OCI-LY3 (cell line): ENCODE data around the gene TPSD1.

Experiments used
- H2AFZ ChIP-seq: fragments of 200-600, 300-600 bp; shearing (Covaris generic); 2 replicates; pipeline ENCODE4 v1.6.0; 2014; ENCODE audit warnings: antibody characterized with exemption, low read depth, low read length
- H3K27ac ChIP-seq: fragments of 200-600, 300-600 bp; sonication (generic); 2 replicates; pipeline ENCODE4 v1.5.1; 2014; ENCODE audit warnings: mild to moderate bottlenecking, low read length, moderate library complexity, mixed read lengths
- H3K27me3 ChIP-seq: fragments of 200-600, 300-600 bp; sonication (generic); 2 replicates; pipeline ENCODE4 v1.6.1; 2014; ENCODE audit warnings: low read depth, low read length, mixed read lengths
- H3K36me3 ChIP-seq: fragments of 200-600, 300-600 bp; sonication (generic); replicated peaks from 2 replicates; pipeline ENCODE3; 2014; ENCODE audit warnings: low read depth, low read length, mixed read lengths
- H3K4me1 ChIP-seq: fragments of 300-600, 200-600 bp; sonication (generic); 2 replicates; pipeline ENCODE4 v1.6.1; 2014; ENCODE audit warnings: low read length, mixed read lengths
- H3K4me2 ChIP-seq: fragments of 200-600, 300-600 bp; sonication (generic); 2 replicates; pipeline ENCODE4 v1.6.1; 2014; ENCODE audit warnings: low read length, mixed read lengths
- H3K4me3 ChIP-seq: fragments of 300-600, 200-600 bp; sonication (generic); 2 replicates; pipeline ENCODE4 v1.5.1; 2014; ENCODE audit warnings: antibody characterized with exemption, mild to moderate bottlenecking, low read length, moderate library complexity
- H3K79me2 ChIP-seq: fragments of 300-600, 200-600 bp; shearing (Covaris generic); 2 replicates; pipeline ENCODE4 v1.6.1; 2014; ENCODE audit warnings: mild to moderate bottlenecking, low read length, mixed read lengths
- H3K9ac ChIP-seq: fragments of 300-600, 200-600 bp; shearing (Covaris generic); 2 replicates; pipeline ENCODE4 v1.6.0; 2014; ENCODE audit warnings: mild to moderate bottlenecking, low read length, moderate library complexity
- H3K9me3 ChIP-seq: fragments of 200-600, 300-600 bp; shearing (Covaris generic); 2 replicates; pipeline ENCODE4 v1.6.1; 2014; ENCODE audit warnings: low read length, mixed read lengths; ENCODE audit not compliant: insufficient read depth
- H4K20me1 ChIP-seq: fragments of 200-600, 300-600 bp; sonication (generic); 2 replicates; pipeline ENCODE4 v1.6.1; 2016; ENCODE audit warnings: low read length, mixed read lengths; ENCODE audit not compliant: insufficient read depth
- EZH2phosphoT487 ChIP-seq: fragments of 200-600 bp; shearing (Covaris generic); IDR thresholded peaks from 2 replicates; pipeline ENCODE4 v1.6.1; 2018; ENCODE audit warnings: antibody characterized with exemption, mixed run types, low read depth
- TF ChIP-seq, protein P1 (sequence below): fragments of 200-600, 300-600 bp; sonication (generic); IDR thresholded peaks from 2 replicates; pipeline ENCODE4 v1.5.1; 2014; ENCODE audit warnings: antibody characterized with exemption, low read length, low read depth

Gene TPSD1

GRCh38 chr16:1220098-1220728 lies 35.7 kb upstream of the TPSD1 start:
- Histone ChIP-seq H3K4me2 (no peak overlapping the region), H3K9me3 (no peaks in the 10 kb centered on the region), H3K4me1 (no peaks in the 10 kb centered on the region), H3K27ac (no peak overlapping the region), H3K4me3 (no peak overlapping the region), H3K36me3 (no peaks in the 10 kb centered on the region), H4K20me1 (no peaks in the 10 kb centered on the region), H3K79me2 (no peaks in the 10 kb centered on the region), H2AFZ (no peak overlapping the region), H3K9ac (no peak overlapping the region), H3K27me3 (no peaks in the 10 kb centered on the region)
- TF ChIP-seq, protein P1, sequence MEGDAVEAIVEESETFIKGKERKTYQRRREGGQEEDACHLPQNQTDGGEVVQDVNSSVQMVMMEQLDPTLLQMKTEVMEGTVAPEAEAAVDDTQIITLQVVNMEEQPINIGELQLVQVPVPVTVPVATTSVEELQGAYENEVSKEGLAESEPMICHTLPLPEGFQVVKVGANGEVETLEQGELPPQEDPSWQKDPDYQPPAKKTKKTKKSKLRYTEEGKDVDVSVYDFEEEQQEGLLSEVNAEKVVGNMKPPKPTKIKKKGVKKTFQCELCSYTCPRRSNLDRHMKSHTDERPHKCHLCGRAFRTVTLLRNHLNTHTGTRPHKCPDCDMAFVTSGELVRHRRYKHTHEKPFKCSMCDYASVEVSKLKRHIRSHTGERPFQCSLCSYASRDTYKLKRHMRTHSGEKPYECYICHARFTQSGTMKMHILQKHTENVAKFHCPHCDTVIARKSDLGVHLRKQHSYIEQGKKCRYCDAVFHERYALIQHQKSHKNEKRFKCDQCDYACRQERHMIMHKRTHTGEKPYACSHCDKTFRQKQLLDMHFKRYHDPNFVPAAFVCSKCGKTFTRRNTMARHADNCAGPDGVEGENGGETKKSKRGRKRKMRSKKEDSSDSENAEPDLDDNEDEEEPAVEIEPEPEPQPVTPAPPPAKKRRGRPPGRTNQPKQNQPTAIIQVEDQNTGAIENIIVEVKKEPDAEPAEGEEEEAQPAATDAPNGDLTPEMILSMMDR, result no peak
- no peak for TF ChIP-seq EZH2phosphoT487

- TF ChIP-seq, protein P1, result no peak
- no peak for TF ChIP-seq EZH2phosphoT487
- H3K9ac ChIP-seq, result no peak overlapping the region
- no peak overlapping the region for H3K27ac ChIP-seq
- no peaks in the 10 kb centered on the region for H3K9me3 ChIP-seq
- H3K4me3 ChIP-seq, result no peak overlapping the region
- H3K79me2 ChIP-seq, result no peaks in the 10 kb centered on the region
- H2AFZ ChIP-seq, result no peak overlapping the region
- no peaks in the 10 kb centered on the region for H3K36me3 ChIP-seq
- H3K27me3 ChIP-seq, result no peaks in the 10 kb centered on the region
- no peaks in the 10 kb centered on the region for H4K20me1 ChIP-seq
- no peaks in the 10 kb centered on the region for H3K4me1 ChIP-seq
- H3K4me2 ChIP-seq, result no peak overlapping the region
Observed at GRCh38 chr16:1220841-1221627, 34.8 kb upstream of the TPSD1 start.

DNA sequence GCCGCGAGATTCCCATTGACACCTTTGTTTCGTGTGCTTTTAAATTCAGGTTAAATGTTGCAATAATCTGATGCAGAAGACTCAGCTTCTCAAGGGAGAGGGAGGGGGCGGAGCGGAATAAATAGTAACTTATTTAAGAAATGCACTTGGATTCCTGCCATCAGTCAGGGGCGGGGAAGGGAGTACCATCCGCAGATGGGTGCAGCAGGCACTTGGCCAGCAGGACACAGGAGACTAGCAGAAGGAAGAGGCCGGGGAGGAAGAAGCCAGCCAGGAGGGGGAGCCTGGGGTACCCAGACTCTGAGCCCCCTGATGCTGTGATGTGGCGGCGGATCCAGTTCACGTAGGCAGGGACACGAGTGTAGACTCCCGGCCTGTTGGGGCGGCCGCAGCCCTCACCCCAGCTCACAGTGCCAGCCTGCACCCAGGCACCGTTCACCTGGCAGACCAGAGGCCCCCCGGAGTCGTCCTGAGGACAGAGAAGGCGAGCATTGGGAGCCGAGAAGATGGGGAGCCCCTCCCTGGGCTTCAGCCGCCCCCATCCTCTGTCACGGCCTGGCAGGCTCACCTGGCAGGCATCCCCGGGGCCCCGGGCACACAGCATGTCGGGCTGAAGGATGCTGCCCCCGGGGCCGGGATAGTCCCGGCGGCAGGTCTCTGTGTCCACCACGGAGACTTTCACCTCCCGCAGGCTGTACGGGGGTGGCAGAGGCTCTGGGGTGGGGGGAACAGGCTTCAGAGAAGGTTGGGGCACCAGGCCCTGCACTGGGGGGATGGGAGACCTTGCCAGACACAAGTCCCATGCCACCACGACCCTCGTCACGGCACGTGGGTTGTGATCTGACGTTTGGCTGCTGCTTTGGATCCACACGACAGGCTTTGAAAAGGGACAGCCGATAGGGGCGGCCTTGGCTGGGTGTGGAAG lies 34.0 kb upstream of the TPSD1 start:
- Histone ChIP-seq H3K36me3 (no peaks in the 10 kb centered on the region), H4K20me1 (no peaks in the 10 kb centered on the region), H3K9ac (no peak overlapping the region), H2AFZ (no peak overlapping the region), H3K9me3 (no peaks in the 10 kb centered on the region), H3K4me1 (no peaks in the 10 kb centered on the region), H3K4me2 (no peak overlapping the region), H3K27me3 (no peaks in the 10 kb centered on the region), H3K27ac (no peak overlapping the region), H3K4me3 (no peak overlapping the region), H3K79me2 (no peaks in the 10 kb centered on the region)
- TF ChIP-seq EZH2phosphoT487, result no peak
- TF ChIP-seq, protein P1, result no peak
